Erythroblast (primary cell): Measurements from ENCODE around the gene ALDH1L2.

Experiments used
- GATA1 ChIP-seq: IDR thresholded peaks from 2 replicates; pipeline ENCODE4 v1.6.1; 2011; ENCODE audit warnings: low read depth, mild to moderate bottlenecking, control low read depth, low read length, moderate library complexity
- POLR2A ChIP-seq: IDR thresholded peaks from 2 replicates; pipeline ENCODE4 v1.6.1; 2011; ENCODE audit warnings: mild to moderate bottlenecking, low read length

GRCh38 chr12:105091476-105092206, 7.4 kb upstream of the ALDH1L2 start:
- no peak for TF ChIP-seq POLR2A
- TF ChIP-seq GATA1: no peak
